Ishikawa (cell line): ENCODE results near the gene TKT.

Source experiments
- CREB1 ChIP-seq: IDR thresholded peaks from 2 replicates; pipeline ENCODE4 v1.6.1; 2012; ENCODE audit warnings: low read depth
- EP300 ChIP-seq: IDR thresholded peaks from 2 replicates; pipeline ENCODE4 v1.6.1; 2012; ENCODE audit warnings: borderline replicate concordance
- REST ChIP-seq: IDR thresholded peaks from 2 replicates; pipeline ENCODE4 v1.6.1; 2012; ENCODE audit warnings: low read depth, mild to moderate bottlenecking
- USF1 ChIP-seq: IDR thresholded peaks from 2 replicates; pipeline ENCODE4 v1.6.1; 2012
- YY1 ChIP-seq: IDR thresholded peaks from 2 replicates; pipeline ENCODE4 v1.6.1; 2012; ENCODE audit warnings: low read depth

- TF ChIP-seq EP300 (no peak), USF1 (no peak), REST (no peak), YY1 (no peak), CREB1 (no peak)
Measured at GRCh38 chr3:53259427-53260259, 3.8 kb upstream of the TKT start.
